Activated CD4-positive, CD25-positive, alpha-beta regulatory T cell treated with anti-CD3 and anti-CD28 coated beads, Interleukin-2, amount 50 U/mL, for 72 hours (primary cell): ENCODE data around the gene TLE1.
A peak's percentile ranks its signal among the peaks of the same experiment; 100 is the strongest.
"Not testable (repeated sequence)": the region's sequence is repeated elsewhere in the genome, so short reads cannot be mapped to it uniquely, and the experiment has no call there.

Experiments
- DNase-seq: peaks from one replicate; pipeline ENCODE4 v3.0.0; 2021

TLE1 gene

GRCh38 chr9:81689343-81690175, at the start of gene TLE1:
Gene TLE1 (minus strand): TSS chr9:81689547. CDS start chr9:81688240, 1,307 bp downstream.
- DNase-seq: peak; percentile 51

- no peak for DNase-seq
Measured at GRCh38 chr9:81737871-81738507, 48.6 kb upstream of the TLE1 start.

GRCh38 chr9:81730498-81730897, 41.2 kb upstream of the TLE1 start:
- DNase-seq: not testable (repeated sequence)

DNA sequence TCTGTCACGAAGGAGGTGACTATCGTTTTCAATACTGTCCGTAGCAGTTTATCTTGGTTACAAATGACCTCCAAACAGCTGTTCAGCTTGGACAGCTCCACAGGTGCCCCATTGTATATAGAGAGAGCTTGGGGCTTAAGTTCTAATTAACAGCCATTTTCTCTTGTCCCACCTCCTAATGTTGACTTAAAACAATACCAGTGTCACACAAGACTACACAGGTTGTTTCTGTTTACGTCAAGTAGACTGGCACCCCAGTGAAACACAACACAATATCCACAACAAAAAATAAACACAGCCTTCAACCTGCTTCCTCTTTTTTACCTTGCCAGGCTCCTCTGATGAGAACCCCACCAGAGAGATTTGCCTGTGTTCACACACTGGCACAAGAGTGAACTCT, 39.8 kb upstream of the TLE1 start:
- no peak for DNase-seq

DNA sequence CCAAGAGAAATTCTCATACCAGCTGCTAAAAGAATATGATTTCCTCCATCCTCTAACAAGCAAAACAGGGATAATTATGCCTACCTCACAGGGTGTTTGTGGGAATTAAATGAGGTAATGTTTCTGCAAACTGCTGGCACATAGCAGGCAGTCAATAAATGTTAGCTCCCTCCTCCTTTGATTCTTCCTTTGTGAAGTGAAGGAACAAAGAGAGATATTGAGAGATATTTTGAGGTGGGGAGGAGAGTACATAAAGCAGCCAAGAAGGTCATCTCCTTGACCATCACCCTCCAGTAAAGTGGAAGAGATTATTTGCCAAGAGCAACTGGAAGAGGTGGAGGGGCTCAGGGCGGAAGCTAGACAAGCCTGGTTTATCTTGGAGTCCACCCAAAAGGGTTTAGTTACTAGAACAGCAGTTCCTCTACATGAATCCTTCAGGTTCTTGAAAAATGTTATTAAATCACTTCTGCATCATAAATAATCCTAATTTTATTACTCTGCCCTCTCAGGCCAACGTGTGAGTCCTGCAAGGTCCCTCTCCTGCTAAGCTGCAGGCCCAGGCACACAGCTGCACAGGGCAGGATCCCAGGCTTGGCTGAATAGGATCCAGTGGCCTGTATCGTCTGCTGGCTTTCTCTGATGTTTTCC, 35.0 kb upstream of the TLE1 start:
- no peak for DNase-seq

- no peak for DNase-seq
Measured at GRCh38 chr9:81722277-81722676, 32.9 kb upstream of the TLE1 start.

- no peak for DNase-seq
Measured at GRCh38 chr9:81720450-81721086, 31.2 kb upstream of the TLE1 start.

GRCh38 chr9:81719972-81720371, 30.6 kb upstream of the TLE1 start:
- no peak for DNase-seq

DNA sequence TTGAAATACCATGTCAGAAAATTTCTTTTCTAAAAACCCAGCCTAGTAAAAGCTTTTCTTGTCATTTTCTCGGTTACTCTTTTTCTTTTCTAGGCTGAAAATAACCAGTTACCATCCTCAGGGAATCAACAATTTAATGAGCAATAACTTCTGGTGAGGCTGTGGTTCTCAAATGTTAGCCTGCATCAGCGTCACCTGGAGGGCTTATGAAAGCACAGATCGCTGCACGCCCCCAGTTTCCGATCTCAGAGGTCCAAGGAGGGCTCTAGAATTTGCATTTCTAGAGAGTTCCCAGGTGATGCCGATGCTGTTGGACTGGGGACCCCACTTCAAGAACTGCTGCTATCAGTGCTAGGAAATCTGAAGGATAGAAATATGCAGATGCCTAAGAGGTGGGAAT, 28.9 kb upstream of the TLE1 start:
- DNase-seq: no peak

- DNase-seq: no peak
Measured at GRCh38 chr9:81717747-81718077, 28.4 kb upstream of the TLE1 start.

GRCh38 chr9:81717061-81717746, 27.9 kb upstream of the TLE1 start:
- DNase-seq: no peak

DNA sequence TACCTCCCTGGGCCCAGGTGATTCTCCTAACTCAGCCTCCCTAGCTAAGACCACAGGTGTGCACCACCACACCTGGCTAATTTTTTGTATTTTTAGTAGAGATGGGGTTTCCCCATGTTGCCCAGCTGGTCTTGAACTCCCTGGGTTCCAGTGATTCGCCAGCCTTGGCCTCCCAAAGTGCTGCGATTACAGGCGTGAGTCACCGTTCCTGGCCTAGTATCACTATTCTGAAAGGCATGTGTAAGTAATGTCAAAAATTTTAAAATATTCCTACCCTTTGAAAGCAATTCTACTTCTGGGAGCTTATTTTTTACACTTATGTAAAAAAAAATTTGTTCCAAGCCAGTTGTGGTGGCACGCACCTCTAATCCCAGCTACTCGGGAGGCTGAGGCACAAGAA, 27.1 kb upstream of the TLE1 start:
- no peak for DNase-seq

DNA sequence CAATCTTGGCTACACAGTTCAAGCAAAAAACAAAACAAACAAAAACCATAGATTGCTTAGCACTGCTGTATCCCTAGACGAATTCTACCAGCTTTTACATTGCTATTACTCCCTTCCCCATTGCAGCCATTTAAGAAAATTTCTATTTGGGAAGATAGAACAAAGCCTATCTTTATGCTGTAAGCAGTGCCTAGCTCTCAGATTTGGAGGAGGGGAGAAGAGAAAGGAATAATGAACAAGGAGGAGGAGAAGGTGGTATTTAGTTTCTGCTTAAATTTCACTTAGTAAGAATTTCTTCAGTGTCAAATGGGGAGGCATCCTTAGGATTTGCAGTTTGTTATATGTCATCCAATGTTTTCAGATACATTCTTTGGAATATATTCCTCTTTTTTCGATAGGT, 16.2 kb upstream of the TLE1 start:
- no peak for DNase-seq

GRCh38 chr9:81694541-81694940, 5.2 kb upstream of the TLE1 start:
- DNase-seq: no peak

DNA sequence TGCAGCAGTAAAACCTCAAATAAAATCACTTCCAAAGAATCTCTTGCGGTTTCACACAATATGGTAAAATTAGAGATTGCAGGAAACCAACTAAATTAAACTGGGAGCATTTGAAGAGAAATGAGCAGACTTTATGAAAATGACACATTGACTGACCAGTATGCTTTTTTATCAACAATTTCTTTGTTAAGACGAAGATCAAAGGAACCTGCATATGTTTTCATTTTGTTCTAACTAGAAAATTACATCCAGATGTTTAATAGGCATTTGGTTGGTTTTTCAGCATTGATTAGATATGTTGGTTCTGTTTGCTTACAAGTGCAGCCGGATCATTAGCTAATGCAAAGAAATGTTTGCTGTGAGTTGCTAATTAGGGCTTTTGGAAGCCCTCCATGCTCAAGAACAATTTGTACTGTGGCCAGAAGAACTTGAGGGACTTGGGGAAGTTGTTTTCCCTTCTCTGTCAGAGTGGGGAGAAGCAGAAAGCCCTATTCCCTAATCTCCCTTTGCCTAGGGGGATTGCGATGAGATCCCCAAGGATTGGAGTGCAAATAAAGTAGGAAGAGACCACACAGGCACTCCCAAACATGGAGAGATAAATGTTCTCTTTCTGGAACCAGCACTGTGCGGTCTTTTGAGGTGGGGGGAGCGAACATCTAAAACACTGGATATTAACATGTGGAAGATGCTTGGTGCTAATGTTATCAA, 4.5 kb upstream of the TLE1 start:
- DNase-seq: no peak

GRCh38 chr9:81690251-81690851, 1.0 kb upstream of the TLE1 start:
- DNase-seq: no peak

DNA sequence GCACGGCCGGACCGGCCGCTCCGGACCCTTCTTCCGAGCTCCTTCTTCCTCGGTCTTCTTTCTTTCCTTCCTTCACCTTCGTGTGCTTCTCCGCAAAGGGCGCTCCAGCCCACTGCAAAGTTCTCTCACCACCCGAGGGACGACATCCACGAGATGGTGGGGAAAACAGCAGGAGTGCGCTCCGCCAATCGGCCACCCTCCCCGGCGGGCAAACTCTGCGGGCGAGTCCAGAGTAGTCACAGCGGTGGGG, 329 bp downstream of the TLE1 start:
- not testable (repeated sequence) for DNase-seq

GRCh38 chr9:81688262-81689092, 870 bp downstream of the TLE1 start:
- DNase-seq: peak; percentile 36

DNA sequence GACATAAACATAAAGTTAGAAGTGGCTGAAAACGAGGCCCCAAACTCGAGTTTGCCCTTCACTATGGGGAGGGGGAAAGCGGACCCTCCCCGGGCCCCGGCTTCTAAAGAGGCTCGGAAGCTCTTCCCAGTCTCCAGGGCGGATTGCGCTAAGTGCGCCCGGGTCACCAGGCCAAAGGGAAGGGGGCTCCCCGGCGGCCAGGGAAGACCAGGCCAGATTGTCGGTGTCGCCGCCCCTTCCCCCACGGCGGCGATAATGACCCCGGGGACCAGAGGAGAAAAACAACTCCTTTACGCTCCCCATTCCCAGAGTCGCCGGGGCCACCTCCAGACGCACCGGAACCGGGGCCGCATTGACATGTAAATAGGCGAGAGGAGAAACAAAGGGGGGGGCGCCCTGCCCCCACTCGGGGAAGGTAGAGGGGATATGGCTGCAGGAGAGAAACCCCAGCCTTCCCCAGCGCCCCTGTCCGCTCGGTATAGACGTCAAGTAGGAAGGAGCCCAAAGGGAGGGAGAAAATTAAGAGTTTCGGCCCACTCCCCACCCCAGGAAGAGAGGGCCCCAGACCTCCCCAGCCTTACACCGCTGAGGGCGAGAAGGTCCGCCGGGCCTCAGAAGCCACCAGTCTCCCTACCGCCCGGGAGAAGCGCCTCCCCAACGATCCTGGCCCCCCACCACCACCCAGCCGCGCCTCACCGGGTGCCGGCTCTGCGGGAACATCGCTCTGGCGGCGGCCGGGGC, 1.7 kb downstream of the TLE1 start:
- DNase-seq: no peak
